NCI-H1436 (cell line): ENCODE results near the gene SPDYE3.
"Not testable (repeated sequence)": the region's sequence is repeated elsewhere in the genome, so short reads cannot be mapped to it uniquely, and the experiment has no call there.

Source experiments
- DNase-seq: peaks from one replicate; lab custom pipeline; 2025; lab: John Stamatoyannopoulos, UW

SPDYE3 gene

GRCh38 chr7:100288258-100288657 is 19.2 kb upstream of the SPDYE3 start:
- DNase-seq = not testable (repeated sequence)

DNA sequence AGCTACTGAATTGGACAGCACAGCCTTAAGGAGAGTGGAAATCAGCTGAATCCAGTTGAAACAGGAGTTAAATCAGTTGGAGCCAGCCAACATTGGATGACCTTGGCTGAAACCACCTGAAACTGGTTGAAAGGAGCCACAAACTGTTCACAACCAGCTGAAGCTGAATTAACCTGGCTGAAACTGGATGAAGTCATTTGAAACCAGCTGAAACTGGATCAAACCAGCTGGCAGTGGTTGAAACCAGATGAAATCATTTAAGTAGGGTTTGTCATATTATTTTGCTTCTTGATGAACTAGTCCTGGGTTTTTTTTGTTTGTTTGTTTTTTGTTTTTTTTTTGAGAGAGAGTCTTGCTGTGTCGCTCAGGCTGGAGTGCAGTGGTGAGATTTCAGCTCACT is 15.3 kb upstream of the SPDYE3 start:
- DNase-seq = not testable (repeated sequence)

- not testable (repeated sequence) for DNase-seq
Observed at GRCh38 chr7:100295269-100295668, 12.2 kb upstream of the SPDYE3 start.

- DNase-seq = not testable (repeated sequence)
Observed at GRCh38 chr7:100297852-100298631, 9.5 kb upstream of the SPDYE3 start.

- not testable (repeated sequence) for DNase-seq
Observed at GRCh38 chr7:100298632-100298895, 8.9 kb upstream of the SPDYE3 start.

DNA sequence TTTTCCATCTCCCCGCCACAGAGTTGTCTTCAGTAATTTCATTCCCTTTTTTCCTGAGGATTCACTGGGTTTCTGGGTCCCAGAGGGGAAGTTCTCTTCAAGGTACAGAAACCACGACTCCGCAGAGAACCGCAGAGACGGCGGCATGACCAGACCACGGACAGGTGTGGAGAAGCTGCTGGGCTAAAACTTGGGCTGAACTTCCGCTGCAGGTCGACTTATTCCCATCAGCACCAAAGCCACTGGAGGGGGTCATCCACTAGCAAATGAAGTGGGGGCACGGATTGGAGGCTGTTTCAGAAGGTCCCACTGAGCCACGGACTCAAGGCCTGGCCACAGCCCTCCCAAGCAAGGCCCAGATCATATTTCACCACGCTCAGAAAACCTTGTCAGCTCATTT is 3.0 kb upstream of the SPDYE3 start:
- DNase-seq = not testable (repeated sequence)

DNA sequence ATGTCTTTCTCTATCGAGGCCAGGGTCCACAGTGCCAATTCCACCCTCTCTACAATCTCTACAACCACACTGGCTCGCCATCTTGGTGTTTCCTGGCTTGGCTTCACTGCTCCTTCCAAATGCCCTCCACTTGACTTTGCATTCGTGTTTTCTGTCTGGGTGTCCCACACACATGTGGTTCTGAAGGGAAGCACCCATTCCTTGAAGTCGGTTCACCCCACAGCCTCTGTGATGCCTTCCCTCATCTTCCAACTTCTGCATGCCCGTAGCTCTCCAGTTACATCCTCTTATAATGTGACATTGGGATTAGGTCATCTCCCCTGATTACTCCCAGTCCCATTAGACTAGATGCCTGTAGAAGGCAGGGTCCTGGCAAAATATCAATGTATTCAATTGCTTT is 10.8 kb downstream of the SPDYE3 start:
- not testable (repeated sequence) for DNase-seq

DNA sequence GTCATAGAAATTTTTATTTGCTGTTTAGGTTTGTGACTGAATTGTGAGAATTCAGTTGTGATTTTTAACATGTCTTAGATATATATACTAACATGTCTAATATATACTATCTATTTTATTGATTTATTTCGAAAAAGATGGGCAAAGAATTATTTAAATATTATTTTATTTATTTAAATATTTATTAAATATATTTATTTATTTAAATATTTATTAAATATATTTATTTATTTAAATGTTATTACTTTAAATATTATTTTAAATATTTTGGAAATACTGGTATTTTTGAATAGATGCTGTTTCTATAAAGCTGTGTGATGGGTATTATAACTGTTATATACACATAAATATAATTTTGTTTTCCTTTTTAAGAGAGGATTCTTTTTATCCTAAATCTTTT is 14.1 kb downstream of the SPDYE3 start:
- not testable (repeated sequence) for DNase-seq

DNA sequence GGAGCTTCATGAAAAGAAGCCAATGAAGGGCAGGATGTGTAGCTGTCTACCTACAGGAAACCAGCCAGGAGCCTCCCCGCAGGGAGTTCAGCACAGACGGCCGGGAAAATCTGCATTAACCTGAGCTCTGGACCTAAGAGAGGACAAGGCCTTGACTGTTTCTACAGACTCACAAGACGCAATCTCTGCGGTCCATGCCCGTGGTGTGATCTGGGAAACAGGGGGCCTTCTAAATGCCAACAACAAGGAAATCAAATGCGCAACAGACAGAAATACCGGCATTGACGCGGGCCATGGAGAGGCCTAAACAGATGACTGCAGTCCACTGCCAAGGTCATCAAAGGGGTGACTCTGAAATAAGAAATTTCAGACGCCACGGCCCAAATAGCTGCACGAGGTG is 16.7 kb downstream of the SPDYE3 start:
- not testable (repeated sequence) for DNase-seq

- not testable (repeated sequence) for DNase-seq
Observed at GRCh38 chr7:100325671-100326070, 18.2 kb downstream of the SPDYE3 start.

DNA sequence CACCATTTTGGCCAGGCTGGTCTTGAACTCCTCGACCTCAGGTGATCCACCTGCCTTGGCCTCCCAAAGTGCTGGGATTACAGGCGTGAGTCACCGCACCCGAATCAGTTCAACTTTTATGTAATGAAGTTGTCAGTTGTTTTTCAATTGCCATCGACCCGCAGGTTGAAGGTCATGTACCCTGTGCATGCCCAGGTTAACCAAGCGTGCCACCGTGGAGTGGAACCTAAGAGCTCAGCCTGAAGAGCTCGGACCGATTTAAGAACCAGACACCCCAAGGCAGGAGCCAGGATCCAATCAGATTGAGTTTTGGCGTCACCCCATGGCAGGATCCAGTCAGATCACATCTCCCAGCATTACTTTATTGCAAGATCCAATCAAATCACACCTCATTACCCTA is 19.4 kb downstream of the SPDYE3 start:
- not testable (repeated sequence) for DNase-seq

- peak; percentile 91 for DNase-seq
Observed at GRCh38 chr7:100335566-100336466, 28.3 kb downstream of the SPDYE3 start.

GRCh38 chr7:100338083-100338696 is 30.7 kb downstream of the SPDYE3 start:
- not testable (repeated sequence) for DNase-seq

- DNase-seq = not testable (repeated sequence)
Observed at GRCh38 chr7:100341286-100341685, 33.8 kb downstream of the SPDYE3 start.

DNA sequence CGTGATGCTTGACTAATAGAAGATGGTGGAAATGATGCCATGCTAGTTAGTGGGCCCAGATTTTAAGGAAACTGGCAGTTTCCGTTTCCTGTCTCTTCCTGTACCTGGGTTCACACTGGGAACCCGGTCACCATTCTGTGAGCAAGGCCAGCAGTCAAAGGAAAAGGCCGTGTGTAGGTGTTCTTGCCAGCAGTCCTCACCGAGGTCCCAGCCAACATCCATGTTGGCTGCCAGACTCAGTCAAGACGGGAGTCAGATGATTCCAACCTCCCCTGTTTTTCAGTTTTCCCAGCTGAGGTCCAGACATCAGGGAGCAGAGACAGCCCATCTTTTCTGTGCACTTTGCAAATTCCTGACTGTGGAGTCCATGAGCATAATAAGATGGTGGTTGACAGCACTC is 35.3 kb downstream of the SPDYE3 start:
- no peak for DNase-seq

DNA sequence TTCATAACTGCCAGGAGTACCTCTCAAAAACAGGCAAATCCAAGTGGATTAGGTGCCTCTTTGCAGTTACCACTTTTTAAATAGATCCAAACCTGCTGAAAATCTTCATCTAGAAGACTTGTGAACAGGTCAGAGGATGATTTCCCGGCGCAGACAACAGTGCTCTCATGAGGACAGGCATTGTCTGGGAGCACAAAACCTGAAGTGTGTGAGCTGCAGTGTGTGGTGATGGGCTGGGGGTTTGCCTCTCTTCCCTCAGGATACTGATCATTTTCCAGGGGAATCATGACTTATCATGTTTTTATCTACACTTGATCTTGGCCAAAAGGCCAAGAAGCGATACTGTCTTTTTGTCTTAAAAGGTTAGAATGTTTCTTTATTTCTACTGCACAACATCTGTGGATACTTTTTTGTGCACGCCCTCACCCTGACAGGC is 36.6 kb downstream of the SPDYE3 start:
- DNase-seq = not testable (repeated sequence)

DNA sequence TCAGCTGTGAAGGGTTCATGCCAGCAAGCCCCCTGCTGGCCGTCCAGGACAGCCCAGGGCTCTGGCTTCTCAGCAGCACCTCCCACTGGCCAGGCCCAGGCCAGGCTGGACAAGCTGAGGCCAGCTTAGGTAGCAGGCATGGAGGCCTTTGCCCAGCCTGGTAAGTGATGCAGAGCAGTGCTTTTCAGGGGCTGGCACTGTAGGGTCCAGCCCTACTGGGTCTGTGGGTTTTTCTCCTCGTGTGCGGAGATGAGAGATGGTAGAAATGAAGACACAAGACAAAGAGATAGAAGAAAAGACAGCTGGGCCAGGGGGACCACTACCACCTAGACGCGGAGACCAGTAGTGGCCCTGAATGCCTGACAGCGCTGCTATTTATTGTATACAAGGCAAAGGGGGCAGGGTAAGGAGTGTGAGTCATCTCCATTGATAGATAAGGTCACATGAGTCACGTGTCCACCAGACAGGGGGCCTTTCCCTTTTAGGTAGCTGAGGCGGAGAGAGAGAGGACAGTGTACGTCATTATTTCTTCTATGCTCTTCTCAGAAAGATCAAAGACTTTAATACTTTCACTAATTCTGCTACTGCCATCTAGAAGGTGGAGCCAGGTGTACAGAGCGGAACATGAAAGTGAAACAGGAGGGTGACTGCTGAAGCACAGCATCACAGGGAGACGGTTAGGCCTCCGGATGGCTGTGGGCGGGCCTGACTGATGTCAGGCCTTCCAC is 37.2 kb downstream of the SPDYE3 start:
- DNase-seq = not testable (repeated sequence)

GRCh38 chr7:100345288-100345672 is 37.8 kb downstream of the SPDYE3 start:
- not testable (repeated sequence) for DNase-seq

DNA sequence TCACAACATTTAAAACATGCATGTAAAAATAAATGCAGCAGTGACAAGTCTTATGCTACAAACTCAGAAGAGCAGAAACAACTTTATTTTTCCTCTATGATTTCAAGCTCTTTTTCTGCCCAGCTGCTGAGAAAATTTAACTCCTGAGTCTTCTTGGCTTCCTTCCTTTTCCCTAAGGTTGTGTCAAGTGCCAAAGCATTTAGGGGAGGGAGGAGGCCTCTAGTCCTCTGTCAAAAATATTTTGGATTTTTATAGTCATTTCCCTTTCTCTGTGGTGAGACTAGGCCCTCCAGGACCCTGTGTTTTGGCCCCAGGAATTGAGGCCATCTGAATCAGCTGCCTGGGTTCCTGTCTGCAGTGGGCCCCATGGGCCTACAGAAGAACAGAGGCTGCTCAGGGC is 39.4 kb downstream of the SPDYE3 start:
- DNase-seq = no peak

DNA sequence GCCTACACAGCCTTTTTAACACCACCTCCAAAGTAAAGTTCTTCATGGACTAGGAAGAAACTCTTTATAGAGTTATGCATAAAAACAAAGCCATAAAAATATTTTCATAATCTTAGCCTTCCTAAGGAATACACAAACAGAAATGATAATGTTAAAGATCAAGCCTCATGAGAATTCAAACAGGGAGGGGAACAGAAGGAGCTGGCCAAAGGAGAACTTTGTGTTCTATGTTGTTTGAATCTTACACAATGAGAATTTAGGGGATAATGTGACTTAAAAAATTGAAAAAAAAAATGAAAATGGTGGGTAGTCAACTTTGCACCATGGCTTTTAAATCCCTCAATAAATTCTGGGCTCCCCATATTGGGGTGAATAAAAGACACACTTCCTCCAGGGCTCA is 41.3 kb downstream of the SPDYE3 start:
- DNase-seq = no peak

GRCh38 chr7:100349757-100350156 is 42.3 kb downstream of the SPDYE3 start:
- no peak for DNase-seq

DNA sequence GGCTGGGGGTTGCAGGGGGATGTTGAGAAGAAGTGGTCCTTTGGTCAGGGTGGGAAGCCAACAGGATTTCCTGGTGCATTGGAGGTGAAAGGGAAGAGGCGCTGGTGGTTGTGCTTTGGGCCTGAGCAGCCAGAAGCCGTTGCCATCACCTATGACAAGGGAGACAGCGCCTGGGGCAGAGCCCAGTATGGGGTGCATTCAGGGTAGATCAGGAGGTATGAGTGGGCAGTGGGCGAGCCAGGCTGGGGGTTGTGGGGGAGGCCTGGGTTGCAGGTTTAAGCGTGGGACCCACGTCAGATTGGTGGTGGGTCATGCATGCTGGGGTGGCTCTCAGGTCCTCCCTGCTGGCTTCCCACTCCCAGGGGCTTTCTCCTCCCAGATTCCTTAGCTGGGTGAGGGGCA is 44.2 kb downstream of the SPDYE3 start:
- DNase-seq = no peak
